ENCODE results near the gene CENPU.
"Not testable (repeated sequence)": the region's sequence is repeated elsewhere in the genome, so short reads cannot be mapped to it uniquely, and the experiment has no call there.

Gene CENPU

GRCh38 chr4:184744236-184744635, 10.3 kb upstream of the CENPU start:
- intact Hi-C loops (cut with micrococcal nuclease) = loop anchor here (10.0 kb wide), 1 partner anchor 199 kb away; no protein-coding TSS in a partner anchor
- Mint-ChIP-seq H3K27me3 (no peaks in the 10 kb centered on the region), H3K27ac (peak overlapping the region; percentile 50), H3K36me3 (ENCODE audit: low read depth) (no peaks in the 10 kb centered on the region), H3K4me3 (no peak overlapping the region), H3K4me1 (ENCODE audit: low read depth) (peaks cover 62% of the 10 kb centered on the region), H3K9me3 (no peaks in the 10 kb centered on the region)

GRCh38 chr4:184743650-184744049, 9.8 kb upstream of the CENPU start:
- Mint-ChIP-seq H3K27me3 (no peaks in the 10 kb centered on the region), H3K4me1 (ENCODE audit: low read depth) (peaks cover 61% of the 10 kb centered on the region), H3K9me3 (no peaks in the 10 kb centered on the region), H3K4me3 (no peak overlapping the region), H3K27ac (peak overlapping the region; percentile 50), H3K36me3 (ENCODE audit: low read depth) (no peaks in the 10 kb centered on the region)
- intact Hi-C loops (cut with micrococcal nuclease) = loop anchor here (10.0 kb wide), 1 partner anchor 199 kb away; no protein-coding TSS in a partner anchor

GRCh38 chr4:184741651-184742050, 7.8 kb upstream of the CENPU start:
- H3K4me3 Mint-ChIP-seq; H3K27ac Mint-ChIP-seq; H3K9me3 Mint-ChIP-seq; H3K36me3 Mint-ChIP-seq (ENCODE audit: low read depth); H3K27me3 Mint-ChIP-seq: not testable (repeated sequence)
- intact Hi-C loops (cut with micrococcal nuclease) = loop anchor here (10.0 kb wide), 1 partner anchor 197 kb away; no protein-coding TSS in a partner anchor
- H3K4me1 Mint-ChIP-seq (ENCODE audit: low read depth) = peaks cover 46% of the 10 kb centered on the region

GRCh38 chr4:184740980-184741391, 7.1 kb upstream of the CENPU start:
- Mint-ChIP-seq H3K27me3 (no peaks in the 10 kb centered on the region), H3K27ac (no peak overlapping the region), H3K9me3 (no peaks in the 10 kb centered on the region), H3K4me3 (no peak overlapping the region), H3K4me1 (ENCODE audit: low read depth) (peaks cover 39% of the 10 kb centered on the region), H3K36me3 (ENCODE audit: low read depth) (no peaks in the 10 kb centered on the region)
- intact Hi-C loops (cut with micrococcal nuclease) = loop anchor here (10.0 kb wide), 1 partner anchor 196 kb away; no protein-coding TSS in a partner anchor

GRCh38 chr4:184739575-184739974, 5.7 kb upstream of the CENPU start:
- intact Hi-C loops (cut with micrococcal nuclease) = loop anchor here (10.0 kb wide), 2 partner anchors 265 to 475 kb away; partner anchors contain the start of gene IRF2
- H3K36me3 Mint-ChIP-seq (ENCODE audit: low read depth); H3K27me3 Mint-ChIP-seq; H3K9me3 Mint-ChIP-seq: not testable (repeated sequence)
- Mint-ChIP-seq H3K4me1 (ENCODE audit: low read depth) (peaks cover 33% of the 10 kb centered on the region), H3K27ac (peak overlapping the region; percentile 68), H3K4me3 (peak overlapping the region; percentile 0)

GRCh38 chr4:184734758-184735157, 862 bp upstream of the CENPU start:
- Mint-ChIP-seq H3K36me3 (ENCODE audit: low read depth) (peaks cover 10% of the 10 kb centered on the region), H3K9me3 (no peaks in the 10 kb centered on the region), H3K4me1 (ENCODE audit: low read depth) (peaks cover 33% of the 10 kb centered on the region), H3K27me3 (no peaks in the 10 kb centered on the region), H3K4me3 (no peak overlapping the region), H3K27ac (peak overlapping the region; percentile 88)
- intact Hi-C loops (cut with micrococcal nuclease) = loop anchor here (1.0 to 10.0 kb wide), 3 partner anchors 85 to 470 kb away; partner anchors contain the start of genes CASP3, IRF2 and PRIMPOL

GRCh38 chr4:184732126-184732525, 1.8 kb downstream of the CENPU start:
- Mint-ChIP-seq H3K36me3 (ENCODE audit: low read depth) (peaks cover 27% of the 10 kb centered on the region), H3K4me3 (no peak overlapping the region), H3K27ac (no peak overlapping the region), H3K9me3 (peaks cover 16% of the 10 kb centered on the region), H3K27me3 (no peaks in the 10 kb centered on the region), H3K4me1 (ENCODE audit: low read depth) (peaks cover 32% of the 10 kb centered on the region)
- intact Hi-C loops (cut with micrococcal nuclease) = loop anchor here (10.0 kb wide), 2 partner anchors 257 to 467 kb away; partner anchors contain the start of gene IRF2

GRCh38 chr4:184731056-184731455, 2.8 kb downstream of the CENPU start:
- intact Hi-C loops (cut with micrococcal nuclease) = loop anchor here (10.0 kb wide), 2 partner anchors 256 to 466 kb away; partner anchors contain the start of gene IRF2
- Mint-ChIP-seq H3K36me3 (ENCODE audit: low read depth) (peaks cover 34% of the 10 kb centered on the region), H3K27me3 (no peaks in the 10 kb centered on the region), H3K27ac (no peak overlapping the region), H3K4me3 (no peak overlapping the region), H3K9me3 (peaks cover 18% of the 10 kb centered on the region), H3K4me1 (ENCODE audit: low read depth) (peaks cover 41% of the 10 kb centered on the region)

- H3K9me3 Mint-ChIP-seq = peaks cover 18% of the 10 kb centered on the region
- H3K27me3 Mint-ChIP-seq = no peaks in the 10 kb centered on the region
- intact Hi-C loops (cut with micrococcal nuclease) = loop anchor here (10.0 kb wide), 2 partner anchors 255 to 465 kb away; partner anchors contain the start of gene IRF2
- H3K4me1 Mint-ChIP-seq (ENCODE audit: low read depth) = peaks cover 47% of the 10 kb centered on the region
- no peak overlapping the region for H3K4me3 Mint-ChIP-seq
- H3K27ac Mint-ChIP-seq = no peak overlapping the region
- H3K36me3 Mint-ChIP-seq (ENCODE audit: low read depth) = peaks cover 34% of the 10 kb centered on the region
Measured at GRCh38 chr4:184729946-184730345, 4.0 kb downstream of the CENPU start.

GRCh38 chr4:184728858-184729257, 5.0 kb downstream of the CENPU start:
- no peak overlapping the region for H3K27ac Mint-ChIP-seq
- no peak overlapping the region for H3K4me3 Mint-ChIP-seq
- intact Hi-C loops (cut with micrococcal nuclease) = no loop called here
- H3K36me3 Mint-ChIP-seq (ENCODE audit: low read depth) = peaks cover 38% of the 10 kb centered on the region
- H3K9me3 Mint-ChIP-seq = peaks cover 18% of the 10 kb centered on the region
- no peaks in the 10 kb centered on the region for H3K27me3 Mint-ChIP-seq
- H3K4me1 Mint-ChIP-seq (ENCODE audit: low read depth) = peaks cover 41% of the 10 kb centered on the region

GRCh38 chr4:184727430-184727829, 6.5 kb downstream of the CENPU start:
- Mint-ChIP-seq H3K9me3 (peaks cover 18% of the 10 kb centered on the region), H3K4me3 (no peak overlapping the region), H3K27ac (peak overlapping the region; percentile 56), H3K36me3 (ENCODE audit: low read depth) (peaks cover 46% of the 10 kb centered on the region), H3K27me3 (no peaks in the 10 kb centered on the region), H3K4me1 (ENCODE audit: low read depth) (peaks cover 28% of the 10 kb centered on the region)
- intact Hi-C loops (cut with micrococcal nuclease) = no loop called here

- intact Hi-C loops (cut with micrococcal nuclease) = no loop called here
- H3K36me3 Mint-ChIP-seq (ENCODE audit: low read depth) = peaks cover 63% of the 10 kb centered on the region
Measured at GRCh38 chr4:184722798-184723197, 11.1 kb downstream of the CENPU start.

GRCh38 chr4:184721254-184721653, 12.6 kb downstream of the CENPU start:
- Mint-ChIP-seq H3K36me3 (ENCODE audit: low read depth) (peaks cover 52% of the 10 kb centered on the region), H3K27ac (no peak overlapping the region), H3K27me3 (no peaks in the 10 kb centered on the region), H3K4me3 (no peak overlapping the region), H3K9me3 (peaks cover 10% of the 10 kb centered on the region), H3K4me1 (ENCODE audit: low read depth) (peaks cover 12% of the 10 kb centered on the region)
- intact Hi-C loops (cut with micrococcal nuclease) = no loop called here

More at GRCh38 chr4:184722798-184723197, 11.1 kb downstream of the CENPU start:
- peaks cover 21% of the 10 kb centered on the region for H3K4me1 Mint-ChIP-seq (ENCODE audit: low read depth)
- H3K4me3 Mint-ChIP-seq = no peak overlapping the region
- H3K27ac Mint-ChIP-seq = no peak overlapping the region
- H3K27me3 Mint-ChIP-seq = no peaks in the 10 kb centered on the region
- H3K9me3 Mint-ChIP-seq = peaks cover 17% of the 10 kb centered on the region

- peaks cover 5% of the 10 kb centered on the region for H3K4me1 Mint-ChIP-seq (ENCODE audit: low read depth)
- no peak overlapping the region for H3K4me3 Mint-ChIP-seq
- H3K9me3 Mint-ChIP-seq = peaks cover 10% of the 10 kb centered on the region
- no peaks in the 10 kb centered on the region for H3K27me3 Mint-ChIP-seq
- H3K27ac Mint-ChIP-seq = no peak overlapping the region
- H3K36me3 Mint-ChIP-seq (ENCODE audit: low read depth) = peaks cover 53% of the 10 kb centered on the region
- intact Hi-C loops (cut with micrococcal nuclease) = no loop called here
Measured at GRCh38 chr4:184719407-184719806, 14.5 kb downstream of the CENPU start.

- no peaks in the 10 kb centered on the region for H3K9me3 Mint-ChIP-seq
Measured at GRCh38 chr4:184715526-184715925, 18.4 kb downstream of the CENPU start.

More at GRCh38 chr4:184715526-184715925, 18.4 kb downstream of the CENPU start:
- H3K4me3 Mint-ChIP-seq = no peak overlapping the region
- H3K27me3 Mint-ChIP-seq = no peaks in the 10 kb centered on the region
- H3K4me1 Mint-ChIP-seq (ENCODE audit: low read depth) = peaks cover 5% of the 10 kb centered on the region
- H3K36me3 Mint-ChIP-seq (ENCODE audit: low read depth) = peaks cover 20% of the 10 kb centered on the region
- no peak overlapping the region for H3K27ac Mint-ChIP-seq
- intact Hi-C loops (cut with micrococcal nuclease) = no loop called here

Data from dendritic cell treated with granulocyte-macrophage colony-stimulating factor and Interleukin-4, amounts not matched to agents 40 ng/mL and 50 ng/mL, for 4 days (primary cell).